CD14-positive monocyte (primary cell): ENCODE measurements around the gene CEP128. TPM values are rescaled to one million over a fixed set of nuclear protein-coding genes. Genes with fewer than 3 reads are reported as not detected.

ENCODE experiments used
- DNase-seq, 3 donors: peaks; one replicate each; pipeline ENCODE4 v3.0.0-alpha.2; 2011 to 2022
- H2AFZ ChIP-seq: 2 replicates; pipeline ENCODE4 v1.6.0; 2012; ENCODE audit warnings: mild to moderate bottlenecking, low read depth, low read length, inconsistent platforms; ENCODE audit not compliant: insufficient read depth, poor library complexity, severe bottlenecking
- H3K27ac ChIP-seq, 2 donors: 1 replicate in 1 of 2; 2 replicates in 1 of 2; pipeline ENCODE4 v1.5.1; 2012 to 2013; ENCODE audit warnings: low read length in 2 of 2, control low read depth in 1 of 2, inconsistent platforms in 1 of 2, low read depth in 1 of 2, mild to moderate bottlenecking in 1 of 2
- H3K27me3 ChIP-seq, 2 donors: one replicate each; pipeline versions ENCODE4 v1.6.0 to v1.6.1; 2011 to 2013; ENCODE audit warnings: low read length in 2 of 2; ENCODE audit not compliant: control insufficient read depth in 2 of 2, insufficient read depth in 2 of 2
- H3K36me3 ChIP-seq, 2 donors: replicated peaks in 1 of 2; 1 replicate in 1 of 2; 2 replicates in 1 of 2; pipeline versions ENCODE4 v1.5.1 to v1.6.1; 2012 to 2013; ENCODE audit warnings: low read length in 2 of 2, control low read depth in 1 of 2, inconsistent platforms in 1 of 2, mild to moderate bottlenecking in 1 of 2; ENCODE audit not compliant: insufficient read depth in 2 of 2, control insufficient read depth in 1 of 2
- H3K4me1 ChIP-seq, 2 donors: 1 replicate in 1 of 2; 2 replicates in 1 of 2; pipeline versions ENCODE4 v1.5.1 to v1.6.1; 2012 to 2013; ENCODE audit warnings: low read length in 2 of 2, control low read depth in 1 of 2, inconsistent platforms in 1 of 2, mild to moderate bottlenecking in 1 of 2, moderate library complexity in 1 of 2; ENCODE audit not compliant: insufficient read depth in 2 of 2, control insufficient read depth in 1 of 2
- H3K4me2 ChIP-seq: replicated peaks from 2 replicates; pipeline ENCODE3; 2012; ENCODE audit warnings: low read length, moderate library complexity, mild to moderate bottlenecking; ENCODE audit not compliant: poor library complexity, severe bottlenecking; ENCODE audit errors: extremely low read depth
- H3K4me3 ChIP-seq, 3 experiments: fragments of 200-600 bp in 1 of 3; sonication (generic) in 1 of 3; replicated peaks in 1 of 3; 1 replicate in 2 of 3; 2 replicates in 1 of 3; pipeline ENCODE4 v1.5.1; 2011 to 2013; ENCODE audit warnings: low read length in 3 of 3, mild to moderate bottlenecking in 3 of 3, control low read depth in 2 of 3, low read depth in 2 of 3, inconsistent platforms in 1 of 3, moderate library complexity in 1 of 3
- H3K79me2 ChIP-seq: 2 replicates; pipeline ENCODE4 v1.6.0; 2012; ENCODE audit warnings: mild to moderate bottlenecking, control low read depth, inconsistent platforms, low read length, moderate library complexity; ENCODE audit not compliant: insufficient read depth
- H3K9ac ChIP-seq: 2 replicates; pipeline ENCODE4 v1.6.0; 2017; ENCODE audit warnings: low read length, mild to moderate bottlenecking; ENCODE audit not compliant: insufficient read depth, poor library complexity, severe bottlenecking
- H3K9me3 ChIP-seq, 2 donors: replicated peaks in 1 of 2; 1 replicate in 1 of 2; 2 replicates in 1 of 2; pipeline versions ENCODE4 v1.5.1 to v1.6.1; 2012 to 2013; ENCODE audit warnings: low read length in 2 of 2, control low read depth in 1 of 2; ENCODE audit not compliant: control insufficient read depth in 1 of 2, insufficient read depth in 1 of 2
- H4K20me1 ChIP-seq: 2 replicates; pipeline ENCODE4 v1.6.0; 2012; ENCODE audit warnings: mild to moderate bottlenecking, low read length, control low read depth, moderate library complexity; ENCODE audit not compliant: insufficient read depth
- H3K27ac Mint-ChIP-seq, 7 donors: one replicate each; pipeline ENCODE4 v1.8.0; 2020; ENCODE audit warnings: mild to moderate bottlenecking in 7 of 7, mixed read lengths in 7 of 7, moderate library complexity in 6 of 7, inconsistent platforms in 2 of 7
- H3K27me3 Mint-ChIP-seq, 3 donors: one replicate each; pipeline ENCODE4 v1.8.0; 2021 to 2022; ENCODE audit warnings: low read depth in 3 of 3, mild to moderate bottlenecking in 3 of 3, mixed read lengths in 3 of 3, moderate library complexity in 3 of 3, inconsistent platforms in 1 of 3
- H3K36me3 Mint-ChIP-seq, 2 donors: one replicate each; pipeline ENCODE4 v1.8.0; 2020; ENCODE audit warnings: mixed read lengths in 2 of 2, inconsistent platforms in 1 of 2, mild to moderate bottlenecking in 1 of 2
- H3K4me1 Mint-ChIP-seq: one replicate; pipeline ENCODE4 v1.8.0; 2020; ENCODE audit warnings: mild to moderate bottlenecking, mixed read lengths
- H3K4me3 Mint-ChIP-seq, 2 donors: one replicate each; pipeline ENCODE4 v1.8.0; 2020; ENCODE audit warnings: mild to moderate bottlenecking in 2 of 2, mixed read lengths in 2 of 2, moderate library complexity in 1 of 2
- H3K9me3 Mint-ChIP-seq, 7 donors: one replicate each; pipeline ENCODE4 v1.8.0; 2020 to 2022; ENCODE audit warnings: mixed read lengths in 7 of 7, mild to moderate bottlenecking in 6 of 7, moderate library complexity in 6 of 7, inconsistent platforms in 2 of 7
- WGBS: methylation state at CpG from one replicate; pipeline ENCODE4 v1.1.5; 2013; ENCODE audit warnings: missing lambda C conversion rate; ENCODE audit not compliant: insufficient coverage; 5-methylcytosine and 5-hydroxymethylcytosine counted together
- intact Hi-C, 2 donors: fragments of 100-400 bp; cut with micrococcal nuclease; formaldehyde crosslinking; loops; one replicate each; pipeline versions ENCODE4 v1.15.0 to v1.15.1; 2023
- polyA plus RNA-seq, 3 donors: library from polyadenylated mRNA; depleted of rRNA in 1 of 3; unstranded in 2 of 3; stranded (reverse) in 1 of 3; fragments of 300-500 nt in 2 of 3; fragments of >200 nt in 1 of 3; fragmentation: Illumina TruSeq in 2 of 3; gene quantifications; 1 replicate in 2 of 3; 2 replicates in 1 of 3; pipeline ENCODE4 v1.2.3, GENCODE V29; 2012 to 2021
- TF ChIP-seq, protein P1 (sequence below): fragments of 200-600 bp; IDR thresholded peaks from one replicate; pipeline ENCODE4 v1.8.0; 2022; ENCODE audit warnings: antibody characterized with exemption, mild to moderate bottlenecking

CEP128 gene
- polyA plus RNA-seq, 3 donors = 0.41 to 0.88 (median 0.62) TPM

GRCh38 chr14:80621701-80622100 lies 319.8 kb downstream of the CEP128 start:
- no peaks in the 10 kb centered on the region for H3K27me3 Mint-ChIP-seq
- no peak for DNase-seq
- no peaks in the 10 kb centered on the region for H3K4me1 ChIP-seq
- no peak overlapping the region for H2AFZ ChIP-seq
- peaks cover 5 to 19% (median 9%) of the 10 kb centered on the region in 7 donors for H3K9me3 Mint-ChIP-seq
- H4K20me1 ChIP-seq = no peaks in the 10 kb centered on the region
- no peak overlapping the region for H3K4me2 ChIP-seq
- H3K27ac Mint-ChIP-seq = no peak overlapping the region
- H3K27ac ChIP-seq = no peak overlapping the region
- peaks cover 0 to 10% of the 10 kb centered on the region in 2 donors for H3K9me3 ChIP-seq
- intact Hi-C loops = no loop called here
- no CpG with 5 or more reads among the region's 3 CpGs for WGBS
- no peak overlapping the region for H3K9ac ChIP-seq
- H3K27me3 ChIP-seq = no peaks in the 10 kb centered on the region
- TF ChIP-seq, protein P1, sequence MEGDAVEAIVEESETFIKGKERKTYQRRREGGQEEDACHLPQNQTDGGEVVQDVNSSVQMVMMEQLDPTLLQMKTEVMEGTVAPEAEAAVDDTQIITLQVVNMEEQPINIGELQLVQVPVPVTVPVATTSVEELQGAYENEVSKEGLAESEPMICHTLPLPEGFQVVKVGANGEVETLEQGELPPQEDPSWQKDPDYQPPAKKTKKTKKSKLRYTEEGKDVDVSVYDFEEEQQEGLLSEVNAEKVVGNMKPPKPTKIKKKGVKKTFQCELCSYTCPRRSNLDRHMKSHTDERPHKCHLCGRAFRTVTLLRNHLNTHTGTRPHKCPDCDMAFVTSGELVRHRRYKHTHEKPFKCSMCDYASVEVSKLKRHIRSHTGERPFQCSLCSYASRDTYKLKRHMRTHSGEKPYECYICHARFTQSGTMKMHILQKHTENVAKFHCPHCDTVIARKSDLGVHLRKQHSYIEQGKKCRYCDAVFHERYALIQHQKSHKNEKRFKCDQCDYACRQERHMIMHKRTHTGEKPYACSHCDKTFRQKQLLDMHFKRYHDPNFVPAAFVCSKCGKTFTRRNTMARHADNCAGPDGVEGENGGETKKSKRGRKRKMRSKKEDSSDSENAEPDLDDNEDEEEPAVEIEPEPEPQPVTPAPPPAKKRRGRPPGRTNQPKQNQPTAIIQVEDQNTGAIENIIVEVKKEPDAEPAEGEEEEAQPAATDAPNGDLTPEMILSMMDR = no peak
- H3K4me3 ChIP-seq = no peak overlapping the region
- H3K36me3 Mint-ChIP-seq = peaks cover 0 to 4% of the 10 kb centered on the region in 2 donors
- no peaks in the 10 kb centered on the region for H3K36me3 ChIP-seq
- H3K79me2 ChIP-seq = no peaks in the 10 kb centered on the region
- H3K4me3 Mint-ChIP-seq = no peak overlapping the region
- H3K4me1 Mint-ChIP-seq = no peaks in the 10 kb centered on the region

DNA sequence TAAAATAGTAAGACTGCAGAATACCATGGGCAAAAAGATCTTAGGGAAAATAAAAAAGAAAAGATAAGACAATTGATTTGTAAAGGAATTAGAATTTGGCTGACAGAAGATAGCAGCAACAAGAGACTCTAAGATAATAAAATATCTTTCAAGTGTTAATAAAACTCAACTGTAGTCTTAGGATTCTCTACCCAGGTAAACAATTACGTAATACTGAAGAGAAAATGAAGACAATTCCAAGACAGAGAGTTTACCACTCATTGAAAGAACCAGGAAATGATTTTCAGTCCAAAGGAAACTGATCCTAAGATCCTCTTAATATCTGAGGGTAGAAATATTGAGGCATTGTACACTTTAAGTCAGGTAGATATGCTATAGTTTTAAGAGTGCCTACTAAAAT lies 321.1 kb downstream of the CEP128 start:
- no peak overlapping the region for H3K4me3 Mint-ChIP-seq
- Histone ChIP-seq H3K79me2 (no peaks in the 10 kb centered on the region), H4K20me1 (no peaks in the 10 kb centered on the region), H3K27me3 (no peaks in the 10 kb centered on the region), H3K4me1 (no peaks in the 10 kb centered on the region), H3K9me3 (peaks cover 0 to 2% of the 10 kb centered on the region in 2 donors), H2AFZ (no peak overlapping the region), H3K4me3 (no peak overlapping the region), H3K4me2 (no peak overlapping the region), H3K36me3 (no peaks in the 10 kb centered on the region), H3K27ac (no peak overlapping the region), H3K9ac (no peak overlapping the region)
- TF ChIP-seq, protein P1 = no peak
- no peaks in the 10 kb centered on the region for H3K36me3 Mint-ChIP-seq
- DNase-seq = no peak
- no peak overlapping the region for H3K27ac Mint-ChIP-seq
- H3K4me1 Mint-ChIP-seq = no peaks in the 10 kb centered on the region
- WGBS = no CpG with 5 or more reads among the region's 1 CpG
- H3K27me3 Mint-ChIP-seq = no peaks in the 10 kb centered on the region
- H3K9me3 Mint-ChIP-seq = peaks cover 0 to 11% (median 3%) of the 10 kb centered on the region in 7 donors
- intact Hi-C loops = no loop called here
